NT2/D1 (cell line): Measurements from ENCODE around the gene TNFRSF6B.

Experiments
- SUZ12 ChIP-seq: IDR thresholded peaks from 2 replicates; pipeline ENCODE4 v1.6.1; 2011; ENCODE audit not compliant: insufficient read length, insufficient read depth; ENCODE audit errors: extremely low read depth
- YY1 ChIP-seq: IDR thresholded peaks from 2 replicates; pipeline ENCODE4 v1.6.1; 2011; ENCODE audit not compliant: insufficient read length, insufficient read depth
- ZNF274 ChIP-seq: IDR thresholded peaks from 2 replicates; pipeline ENCODE4 v1.6.1; 2011; ENCODE audit warnings: mild to moderate bottlenecking, low read depth, low read length

- no peak for TF ChIP-seq SUZ12
- TF ChIP-seq YY1: no peak
- TF ChIP-seq ZNF274: no peak
These were observed 8.0 kb upstream of the TNFRSF6B start for GRCh38 chr20:63688228-63689045.
